Stimulated activated CD4-positive, alpha-beta T cell treated with anti-CD3 and anti-CD28 coated beads, Interleukin-1b, Interleukin-23, amount 100 ng/mL, for 4 hours (primary cell): Measurements from ENCODE around the gene NR4A3.

Experiments
- DNase-seq, 2 donors: peaks; one replicate each; pipeline ENCODE4 v3.0.0-alpha.2; 2020; ENCODE audit warnings: low read depth in 2 of 2

NR4A3 gene

GRCh38 chr9:99873943-99874584 is 52.4 kb downstream of the NR4A3 start:
- DNase-seq: no peak

DNA sequence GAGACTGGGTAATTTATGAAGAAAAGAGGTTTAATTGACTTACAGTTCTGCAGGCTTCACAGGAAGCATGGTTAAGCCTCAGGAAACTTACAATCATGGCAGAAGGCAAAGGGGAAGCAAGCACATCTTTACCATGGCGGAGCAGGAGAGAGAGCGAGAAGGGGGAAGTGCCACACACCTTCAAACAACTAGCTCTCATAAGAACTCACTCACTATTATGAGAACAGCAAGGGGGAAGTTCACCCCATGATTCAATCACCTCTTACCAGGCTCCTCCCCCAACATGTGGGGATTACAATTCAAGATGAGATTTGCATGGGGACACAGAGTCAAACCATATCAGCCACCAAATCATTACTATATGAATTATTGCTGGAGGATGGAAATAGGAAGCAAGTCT is 54.5 kb downstream of the NR4A3 start:
- DNase-seq: no peak

DNA sequence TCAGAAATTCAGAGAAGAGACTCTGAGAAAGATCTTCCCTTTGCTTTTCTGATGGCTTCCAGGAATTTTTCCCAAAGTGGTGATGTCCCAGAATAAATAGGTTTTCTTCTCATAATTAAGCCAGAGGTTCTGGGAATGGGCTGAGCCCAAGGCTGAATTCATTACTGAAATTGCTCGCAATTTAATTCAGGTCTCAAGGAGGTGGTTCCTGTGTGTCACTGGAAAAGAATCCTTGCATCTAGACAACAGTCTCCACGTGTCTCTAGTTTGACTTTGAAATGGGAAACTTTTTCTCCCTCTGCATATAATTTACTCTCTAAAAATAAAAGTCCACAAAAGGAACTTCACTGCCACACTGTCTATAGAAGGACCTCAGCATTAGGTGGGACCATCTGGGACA is 57.0 kb downstream of the NR4A3 start:
- no peak for DNase-seq

GRCh38 chr9:99881769-99882168 is 60.1 kb downstream of the NR4A3 start:
- DNase-seq: no peak

DNA sequence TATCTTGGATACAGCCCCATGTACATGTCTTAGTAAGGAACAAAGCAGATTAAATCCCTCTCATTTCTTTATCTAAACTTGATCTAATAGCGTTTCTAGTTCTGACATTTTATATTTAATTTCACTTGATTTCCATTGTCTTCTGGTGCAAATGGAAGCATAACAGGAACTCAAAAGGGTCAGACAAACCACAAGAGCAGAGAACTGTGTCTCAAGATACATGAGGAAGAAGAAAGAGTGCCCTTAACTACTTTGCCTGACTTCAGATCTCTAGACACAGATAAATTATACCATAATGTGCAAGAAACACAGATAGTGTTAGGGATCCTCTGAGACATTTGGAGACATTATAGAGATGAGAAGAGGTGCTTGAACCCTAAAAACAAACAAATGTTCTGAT is 64.1 kb downstream of the NR4A3 start:
- DNase-seq: no peak

- DNase-seq: no peak
Measured at GRCh38 chr9:99889120-99889519, 67.4 kb downstream of the NR4A3 start.

- no peak for DNase-seq
Measured at GRCh38 chr9:99894826-99895225, 73.1 kb downstream of the NR4A3 start.

DNA sequence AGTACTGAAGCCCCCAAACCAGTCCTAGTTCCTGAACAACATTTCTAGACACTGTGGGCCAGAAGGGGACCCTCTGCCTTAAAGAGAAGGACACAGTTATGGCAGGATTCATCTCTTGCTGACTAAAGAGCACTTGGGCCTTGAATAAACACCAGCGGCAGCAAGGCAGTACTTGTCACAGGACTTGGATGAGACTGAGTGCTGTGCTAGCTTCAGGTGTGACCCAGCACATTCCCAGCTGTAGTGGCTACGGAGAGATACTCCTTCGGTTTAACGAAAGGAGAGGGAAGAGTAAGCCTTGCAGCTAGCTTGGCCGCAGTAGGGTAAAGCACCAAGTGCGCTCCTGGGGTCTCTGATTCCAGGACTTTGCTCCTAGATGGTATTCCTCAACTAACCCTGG is 73.8 kb downstream of the NR4A3 start:
- no peak for DNase-seq

- DNase-seq: no peak
Measured at GRCh38 chr9:99896119-99896518, 74.4 kb downstream of the NR4A3 start.

GRCh38 chr9:99903393-99903792 is 81.7 kb downstream of the NR4A3 start:
- no peak for DNase-seq

- DNase-seq: no peak
Measured at GRCh38 chr9:99905833-99906402, 84.2 kb downstream of the NR4A3 start.

GRCh38 chr9:99906403-99907207 is 84.9 kb downstream of the NR4A3 start, which contains the start of gene STX17:
Gene STX17, plus strand, starts transcription at chr9:99906654. Its CDS starts 8,586 bp downstream, at chr9:99915240.
- DNase-seq: peak; percentile 78 to 83

GRCh38 chr9:99907208-99907532 is 85.5 kb downstream of the NR4A3 start:
- no peak for DNase-seq

GRCh38 chr9:99911600-99911999 is 89.9 kb downstream of the NR4A3 start:
- DNase-seq: no peak
